ENCODE data around the gene MRPL16.

- TF ChIP-seq CTCF (IDR thresholded peaks at IDR 0.05; ENCODE audit: borderline replicate concordance, extremely low read depth, low read length, poor library complexity, severe bottlenecking) (no peak), EZH2 (IDR thresholded peaks at IDR 0.05; ENCODE audit: borderline replicate concordance, low read depth, low read length, severe bottlenecking) (no peak)
These were observed 49.8 kb downstream of the MRPL16 start for GRCh38 chr11:59760771-59761170.

Data from DND-41 (cell line).